HEK293T (cell line): ENCODE measurements around the gene CLHC1.

Source experiments
- ARNT ChIP-seq: fragments of 450-650 bp; IDR thresholded peaks from 2 replicates; pipeline ENCODE4 v1.6.1; 2017; ENCODE audit warnings: mild to moderate bottlenecking
- BHLHE40 ChIP-seq: fragments of 450-650 bp; IDR thresholded peaks from 2 replicates; pipeline ENCODE4 v1.6.1; 2016; ENCODE audit warnings: mild to moderate bottlenecking, moderate library complexity, borderline replicate concordance
- ELF4 ChIP-seq: fragments of 450-650 bp; IDR thresholded peaks from 2 replicates; pipeline ENCODE4 v1.6.1; 2017; ENCODE audit warnings: antibody characterized with exemption
- FOXK2 ChIP-seq: fragments of 450-650 bp; IDR thresholded peaks from 2 replicates; pipeline ENCODE4 v1.6.1; 2016; ENCODE audit warnings: mild to moderate bottlenecking
- FOXM1 ChIP-seq: fragments of 450-650 bp; IDR thresholded peaks from 2 replicates; pipeline ENCODE4 v1.6.1; 2017; ENCODE audit warnings: mild to moderate bottlenecking, borderline replicate concordance
- PKNOX1 ChIP-seq: fragments of 450-650 bp; IDR thresholded peaks from 2 replicates; pipeline ENCODE4 v1.6.1; 2016
- SP1 ChIP-seq: fragments of 450-650 bp; IDR thresholded peaks from 2 replicates; pipeline ENCODE4 v1.6.1; 2017

- TF ChIP-seq PKNOX1: no peak
- no peak for TF ChIP-seq FOXK2
- TF ChIP-seq SP1: no peak
- no peak for TF ChIP-seq BHLHE40
- TF ChIP-seq ARNT: no peak
- no peak for TF ChIP-seq FOXM1
- no peak for TF ChIP-seq ELF4
Measured at GRCh38 chr2:55169915-55170314, 62.2 kb downstream of the CLHC1 start.
